GM18499 (cell line): Measurements from ENCODE around the gene PRR35.
"Not testable (repeated sequence)": the region's sequence is repeated elsewhere in the genome, so short reads cannot be mapped to it uniquely, and the experiment has no call there.

Experiments used
- ATAC-seq: cut with Tn5 transposase; IDR thresholded peaks from one replicate; pipeline ENCODE4 v1.9.1; 2021; ENCODE audit warnings: moderate number of reproducible peaks; ENCODE audit not compliant: insufficient read depth, unreplicated experiment

PRR35 gene

GRCh38 chr16:591892-592517 is 31.8 kb downstream of the PRR35 start:
- ATAC-seq = no peak

- no peak for ATAC-seq
These were observed 32.5 kb downstream of the PRR35 start for GRCh38 chr16:592518-593306.

- ATAC-seq = no peak
These were observed 33.2 kb downstream of the PRR35 start for GRCh38 chr16:593406-593805.

- no peak for ATAC-seq
These were observed 33.6 kb downstream of the PRR35 start for GRCh38 chr16:593807-594206.

- no peak for ATAC-seq
These were observed 34.9 kb downstream of the PRR35 start for GRCh38 chr16:595094-595528.

- no peak for ATAC-seq
These were observed 35.9 kb downstream of the PRR35 start for GRCh38 chr16:595942-596735.

- no peak for ATAC-seq
These were observed 36.5 kb downstream of the PRR35 start for GRCh38 chr16:596736-597060.

GRCh38 chr16:597655-598054 is 37.5 kb downstream of the PRR35 start:
- ATAC-seq = not testable (repeated sequence)

- no peak for ATAC-seq
These were observed 38.9 kb downstream of the PRR35 start for GRCh38 chr16:598823-599739.

- ATAC-seq = no peak
These were observed 40.6 kb downstream of the PRR35 start for GRCh38 chr16:600781-601180.

- no peak for ATAC-seq
These were observed 43.7 kb downstream of the PRR35 start for GRCh38 chr16:603933-604332.

GRCh38 chr16:606656-607307 is 46.6 kb downstream of the PRR35 start:
- ATAC-seq = no peak

GRCh38 chr16:608019-608418 is 47.8 kb downstream of the PRR35 start:
- no peak for ATAC-seq

- ATAC-seq = no peak
These were observed 49.1 kb downstream of the PRR35 start for GRCh38 chr16:609316-609715.

GRCh38 chr16:609984-610383 is 49.8 kb downstream of the PRR35 start:
- no peak for ATAC-seq

- no peak for ATAC-seq
These were observed 50.6 kb downstream of the PRR35 start for GRCh38 chr16:610513-611381.

- ATAC-seq = no peak
These were observed 54.9 kb downstream of the PRR35 start for GRCh38 chr16:615122-615521.
